Bronchial epithelial cell (primary cell): ENCODE results near the gene FBXO2. TPM values are rescaled to one million over a fixed set of nuclear protein-coding genes. Genes with fewer than 3 reads are reported as not detected.

Experiments used
- DNase-seq: peaks from one replicate; pipeline ENCODE4 v3.0.0-alpha.2; 2010; ENCODE audit warnings: low read depth
- FAIRE-seq: peaks from 2 replicates; lab custom pipeline; 2011; peaks lifted over from hg19 to GRCh38; lab: Jason Lieb, UNC
- H3K27me3 ChIP-seq: 2 replicates; pipeline ENCODE4 v1.5.1; 2011; ENCODE audit warnings: low read length; ENCODE audit not compliant: control insufficient read depth, insufficient read depth
- H3K36me3 ChIP-seq: 2 replicates; pipeline ENCODE4 v1.5.1; 2011; ENCODE audit warnings: low read length; ENCODE audit not compliant: control insufficient read depth, insufficient read depth
- H3K4me3 ChIP-seq: 2 replicates; pipeline ENCODE4 v1.5.1; 2011; ENCODE audit warnings: mild to moderate bottlenecking, low read depth, low read length, control low read depth
- CTCF ChIP-seq: IDR thresholded peaks from 2 replicates; pipeline ENCODE4 v1.5.1; 2011; ENCODE audit warnings: mild to moderate bottlenecking, moderate library complexity, low read length, control low read depth, inconsistent platforms; ENCODE audit not compliant: insufficient read depth, severe bottlenecking
- total RNA-seq: library from RNA; depleted of rRNA; stranded (reverse); fragments of >200 nt; gene quantifications from 2 replicates; pipeline ENCODE4 v1.2.1, GENCODE V29; 2014

Gene FBXO2
- total RNA-seq, 1 donor from 2014 or later, result 49.5 TPM

- FAIRE-seq (no peak), DNase-seq (no peak)
- no peaks in the 10 kb centered on the region for H3K27me3 ChIP-seq
- peak overlapping the region; percentile 81 for H3K4me3 ChIP-seq
- TF ChIP-seq CTCF, result no peak
- peaks cover 13% of the 10 kb centered on the region for H3K36me3 ChIP-seq
Measured at GRCh38 chr1:11654939-11655808, 945 bp upstream of the FBXO2 start.

- DNase-seq (no peak), FAIRE-seq (no peak)
- H3K27me3 ChIP-seq, result no peaks in the 10 kb centered on the region
- H3K36me3 ChIP-seq, result peaks cover 13% of the 10 kb centered on the region
- peak overlapping the region; percentile 81 for H3K4me3 ChIP-seq
- no peak for TF ChIP-seq CTCF
Measured at GRCh38 chr1:11653861-11654136, 430 bp downstream of the FBXO2 start.

- FAIRE-seq, result no peak
- DNase-seq, result peak; percentile 76
- Histone ChIP-seq H3K4me3 (peak overlapping the region; percentile 81), H3K27me3 (no peaks in the 10 kb centered on the region), H3K36me3 (peaks cover 10% of the 10 kb centered on the region)
- no peak for TF ChIP-seq CTCF
Measured at GRCh38 chr1:11653101-11653860, 948 bp downstream of the FBXO2 start.

GRCh38 chr1:11652203-11652780 is 1.9 kb downstream of the FBXO2 start:
- H3K4me3 ChIP-seq, result no peak overlapping the region
- no peak for TF ChIP-seq CTCF
- no peak for DNase-seq
- peaks cover 7% of the 10 kb centered on the region for H3K36me3 ChIP-seq
- no peak for FAIRE-seq
- H3K27me3 ChIP-seq, result no peaks in the 10 kb centered on the region

GRCh38 chr1:11651017-11651416 is 3.2 kb downstream of the FBXO2 start:
- FAIRE-seq, result no peak
- Histone ChIP-seq H3K27me3 (no peaks in the 10 kb centered on the region), H3K4me3 (no peak overlapping the region), H3K36me3 (peaks cover 3% of the 10 kb centered on the region)
- no peak for DNase-seq
- no peak for TF ChIP-seq CTCF
